ENCODE data around the gene SKA3. TPM values are rescaled to one million over a fixed set of nuclear protein-coding genes. Genes with fewer than 3 reads are reported as not detected.

The SKA3 gene
- total RNA-seq, 2 donors from 2014 or later, result under 0.01 TPM; not detected in 1

- no peak for DNase-seq
- Histone ChIP-seq H3K9me3 (no peaks in the 10 kb centered on the region), H3K36me3 (replicated peaks in 1 of 2; ENCODE audit: insufficient read depth in 1 of 2, low read depth in 2 of 2) (no peaks in the 10 kb centered on the region), H3K4me3 (no peak overlapping the region), H3K27ac (no peak overlapping the region), H3K27me3 (no peaks in the 10 kb centered on the region), H3K4me1 (no peaks in the 10 kb centered on the region)
- intact Hi-C loops (cut with DNase I), result no loop called here
- 79 to 81% methylated on average over 9 of the region's 9 CpGs for WGBS, 2 donors
- no peak for ATAC-seq
- TF ChIP-seq, protein P1, sequence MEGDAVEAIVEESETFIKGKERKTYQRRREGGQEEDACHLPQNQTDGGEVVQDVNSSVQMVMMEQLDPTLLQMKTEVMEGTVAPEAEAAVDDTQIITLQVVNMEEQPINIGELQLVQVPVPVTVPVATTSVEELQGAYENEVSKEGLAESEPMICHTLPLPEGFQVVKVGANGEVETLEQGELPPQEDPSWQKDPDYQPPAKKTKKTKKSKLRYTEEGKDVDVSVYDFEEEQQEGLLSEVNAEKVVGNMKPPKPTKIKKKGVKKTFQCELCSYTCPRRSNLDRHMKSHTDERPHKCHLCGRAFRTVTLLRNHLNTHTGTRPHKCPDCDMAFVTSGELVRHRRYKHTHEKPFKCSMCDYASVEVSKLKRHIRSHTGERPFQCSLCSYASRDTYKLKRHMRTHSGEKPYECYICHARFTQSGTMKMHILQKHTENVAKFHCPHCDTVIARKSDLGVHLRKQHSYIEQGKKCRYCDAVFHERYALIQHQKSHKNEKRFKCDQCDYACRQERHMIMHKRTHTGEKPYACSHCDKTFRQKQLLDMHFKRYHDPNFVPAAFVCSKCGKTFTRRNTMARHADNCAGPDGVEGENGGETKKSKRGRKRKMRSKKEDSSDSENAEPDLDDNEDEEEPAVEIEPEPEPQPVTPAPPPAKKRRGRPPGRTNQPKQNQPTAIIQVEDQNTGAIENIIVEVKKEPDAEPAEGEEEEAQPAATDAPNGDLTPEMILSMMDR (IDR thresholded peaks at IDR 0.05), result no peak
- no peak for TF ChIP-seq POLR2A (IDR thresholded peaks at IDR 0.05)
Observed at GRCh38 chr13:21121616-21122015, 54.7 kb downstream of the SKA3 start.

DNA sequence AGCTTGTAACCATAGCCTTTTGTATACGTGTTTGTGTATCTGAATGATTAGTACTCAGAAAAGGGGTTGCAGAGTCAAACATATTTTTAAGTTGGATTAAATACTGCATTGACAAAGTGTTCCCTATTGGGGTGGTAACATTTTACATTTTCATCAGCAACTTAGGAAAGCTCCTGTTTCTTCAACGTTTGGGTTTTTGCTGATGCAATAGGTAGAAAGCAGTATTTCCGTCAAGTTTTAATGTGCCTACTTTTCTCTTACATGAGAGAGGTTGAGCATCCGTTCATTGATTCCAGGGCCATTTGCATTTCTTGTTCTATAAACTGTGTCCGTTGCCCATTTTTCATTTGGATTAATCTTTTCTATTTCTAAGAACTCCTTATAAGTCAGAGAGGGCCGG lies 56.2 kb downstream of the SKA3 start:
- Histone ChIP-seq H3K9me3 (no peaks in the 10 kb centered on the region), H3K4me1 (no peaks in the 10 kb centered on the region), H3K27me3 (no peaks in the 10 kb centered on the region), H3K27ac (no peak overlapping the region), H3K36me3 (replicated peaks in 1 of 2; ENCODE audit: insufficient read depth in 1 of 2, low read depth in 2 of 2) (no peaks in the 10 kb centered on the region), H3K4me3 (no peak overlapping the region)
- intact Hi-C loops (cut with DNase I), result no loop called here
- 65 to 82% methylated on average over 6 of the region's 6 CpGs for WGBS, 2 donors
- TF ChIP-seq, protein P1 (IDR thresholded peaks at IDR 0.05), result no peak
- ATAC-seq, result no peak
- DNase-seq, result no peak

GRCh38 chr13:21119526-21119925 lies 56.8 kb downstream of the SKA3 start:
- DNase-seq (no peak), ATAC-seq (no peak)
- Histone ChIP-seq H3K9me3 (no peaks in the 10 kb centered on the region), H3K27ac (no peak overlapping the region), H3K4me1 (no peaks in the 10 kb centered on the region), H3K27me3 (no peaks in the 10 kb centered on the region), H3K4me3 (no peak overlapping the region), H3K36me3 (replicated peaks in 1 of 2; ENCODE audit: insufficient read depth in 1 of 2, low read depth in 2 of 2) (no peaks in the 10 kb centered on the region)
- WGBS, 2 donors, result 80 to 88% methylated on average over 2 of the region's 2 CpGs
- no peak for TF ChIP-seq POLR2A (IDR thresholded peaks at IDR 0.05)
- TF ChIP-seq, protein P1 (IDR thresholded peaks at IDR 0.05), result no peak
- intact Hi-C loops (cut with DNase I), result no loop called here

GRCh38 chr13:21118180-21118579 lies 58.2 kb downstream of the SKA3 start:
- 74 to 76% methylated on average over 5 of the region's 5 CpGs for WGBS, 2 donors
- H3K4me1 ChIP-seq, result no peaks in the 10 kb centered on the region
- ATAC-seq (no peak), DNase-seq (no peak)
- H3K27me3 ChIP-seq, result no peaks in the 10 kb centered on the region
- H3K36me3 ChIP-seq (replicated peaks in 1 of 2; ENCODE audit: insufficient read depth in 1 of 2, low read depth in 2 of 2), result no peaks in the 10 kb centered on the region
- TF ChIP-seq POLR2A (IDR thresholded peaks at IDR 0.05), result no peak
- TF ChIP-seq, protein P1 (IDR thresholded peaks at IDR 0.05), result no peak
- H3K4me3 ChIP-seq, result no peak overlapping the region
- no peaks in the 10 kb centered on the region for H3K9me3 ChIP-seq
- H3K27ac ChIP-seq, result no peak overlapping the region
- intact Hi-C loops (cut with DNase I), result no loop called here

DNA sequence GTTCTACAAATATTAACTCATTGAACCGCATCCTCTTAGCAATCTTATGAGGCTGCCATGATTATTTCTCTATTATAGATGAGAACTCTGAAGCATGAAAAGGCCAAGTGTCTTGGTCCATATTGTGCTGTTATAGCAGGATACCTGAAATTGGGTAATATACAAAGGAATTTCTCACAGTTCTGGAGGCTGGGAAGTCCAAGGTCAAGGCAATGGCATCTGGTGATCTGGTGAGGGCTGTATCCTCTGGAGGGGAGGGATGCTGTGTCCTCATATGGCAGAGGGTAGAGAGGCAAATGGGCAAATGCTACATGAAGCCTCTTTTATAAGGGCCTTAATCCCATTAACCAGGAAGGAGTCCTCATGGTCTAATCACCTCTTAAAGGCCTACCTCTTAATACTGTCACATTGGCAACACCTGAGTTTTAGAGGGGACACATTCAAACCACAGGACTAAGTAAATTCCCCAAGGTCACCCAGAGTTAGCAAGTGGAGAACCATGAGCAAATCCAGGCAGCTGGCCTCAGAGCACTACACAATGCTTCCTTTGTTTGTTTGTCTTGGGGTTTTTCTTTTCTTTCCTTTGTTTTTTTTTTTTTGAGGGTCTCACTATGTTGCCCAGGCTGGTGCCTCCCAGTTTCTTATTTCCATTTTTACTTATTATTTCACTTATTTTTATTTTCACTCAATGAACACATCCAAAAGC lies 59.1 kb downstream of the SKA3 start:
- WGBS, 2 donors, result 83 to 100% methylated on average over 1 of the region's 1 CpG
- ATAC-seq (no peak), DNase-seq (no peak)
- Histone ChIP-seq H3K27me3 (no peaks in the 10 kb centered on the region), H3K4me3 (no peak overlapping the region), H3K36me3 (replicated peaks in 1 of 2; ENCODE audit: insufficient read depth in 1 of 2, low read depth in 2 of 2) (no peaks in the 10 kb centered on the region), H3K9me3 (no peaks in the 10 kb centered on the region), H3K27ac (no peak overlapping the region), H3K4me1 (no peaks in the 10 kb centered on the region)
- intact Hi-C loops (cut with DNase I), result no loop called here
- TF ChIP-seq, protein P1 (IDR thresholded peaks at IDR 0.05), result no peak
- no peak for TF ChIP-seq POLR2A (IDR thresholded peaks at IDR 0.05)
